ENCODE measurements around the gene PKN2.

The PKN2 gene

GRCh38 chr1:88659552-88659951 is 24.5 kb upstream of the PKN2 start:
- no peaks in the 10 kb centered on the region for H3F3A ChIP-seq (ENCODE audit: insufficient read depth, low read length)

DNA sequence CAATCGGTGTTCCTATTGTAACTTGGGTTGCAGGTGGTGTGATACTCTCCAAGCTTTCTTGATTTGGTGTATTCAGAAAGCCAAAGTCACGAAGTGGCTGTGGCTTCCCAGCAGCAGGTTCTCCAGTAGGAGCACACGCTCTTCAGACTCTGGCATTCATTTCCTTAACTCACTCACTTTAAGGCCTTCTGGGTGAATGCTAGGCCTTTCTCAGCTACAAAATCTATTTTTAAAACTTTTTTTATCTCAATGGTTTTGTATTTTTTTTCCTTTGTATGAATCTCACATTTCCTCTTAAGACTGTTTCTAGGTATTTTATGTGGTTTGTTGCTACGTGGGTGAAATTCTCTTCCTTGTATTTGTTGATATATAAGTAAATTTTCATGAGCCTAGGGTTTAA is 22.9 kb upstream of the PKN2 start:
- no peaks in the 10 kb centered on the region for H3K9me3 ChIP-seq (replicated peaks; ENCODE audit: insufficient read depth, low read length)
- no peak overlapping the region for H2AFZ ChIP-seq (ENCODE audit: low read length)
- H3K9me2 ChIP-seq (replicated peaks; ENCODE audit: insufficient read depth, low read length) = no peaks in the 10 kb centered on the region
- H3K27me3 ChIP-seq (replicated peaks; ENCODE audit: insufficient read depth, low read length) = no peaks in the 10 kb centered on the region
- no peaks in the 10 kb centered on the region for H3F3A ChIP-seq (ENCODE audit: insufficient read depth, low read length)
- H4K20me1 ChIP-seq (ENCODE audit: insufficient read depth, low read length) = no peaks in the 10 kb centered on the region
- no peak overlapping the region for H3K4me2 ChIP-seq (ENCODE audit: low read depth, low read length)
- H3K4me3 ChIP-seq (ENCODE audit: low read length) = no peak overlapping the region
- H3K27ac ChIP-seq (ENCODE audit: low read length) = no peak overlapping the region
- H3K4me1 ChIP-seq (ENCODE audit: low read length) = peaks cover 5% of the 10 kb centered on the region; the same call in 1 of the 2 replicates
- no peak for DNase-seq
- no peaks in the 10 kb centered on the region for H3K36me3 ChIP-seq (replicated peaks; ENCODE audit: insufficient read depth, low read length)
- no peak for TF ChIP-seq EZH2 (optimal IDR thresholded peaks at IDR 0.05; ENCODE audit: low read depth, low read length)
- no peak for TF ChIP-seq CTCF (IDR thresholded peaks at IDR 0.05; ENCODE audit: low read length)
- no peak for TF ChIP-seq EZH2phosphoT487 (IDR thresholded peaks at IDR 0.05; ENCODE audit: low read length)
- no peaks in the 10 kb centered on the region for H3K79me2 ChIP-seq (ENCODE audit: low read length)
- H3K9ac ChIP-seq (ENCODE audit: low read length) = no peak overlapping the region

More at GRCh38 chr1:88659552-88659951, 24.5 kb upstream of the PKN2 start:
- Histone ChIP-seq H3K4me3 (ENCODE audit: low read length) (no peak overlapping the region), H3K36me3 (replicated peaks; ENCODE audit: insufficient read depth, low read length) (no peaks in the 10 kb centered on the region), H2AFZ (ENCODE audit: low read length) (no peak overlapping the region), H3K9ac (ENCODE audit: low read length) (no peak overlapping the region), H4K20me1 (ENCODE audit: insufficient read depth, low read length) (no peaks in the 10 kb centered on the region), H3K9me3 (replicated peaks; ENCODE audit: insufficient read depth, low read length) (no peaks in the 10 kb centered on the region), H3K27ac (ENCODE audit: low read length) (no peak overlapping the region), H3K79me2 (ENCODE audit: low read length) (no peaks in the 10 kb centered on the region), H3K9me2 (replicated peaks; ENCODE audit: insufficient read depth, low read length) (no peaks in the 10 kb centered on the region), H3K4me2 (ENCODE audit: low read depth, low read length) (no peak overlapping the region), H3K4me1 (ENCODE audit: low read length) (peaks cover 5% of the 10 kb centered on the region; the same call in 1 of the 2 replicates), H3K27me3 (replicated peaks; ENCODE audit: insufficient read depth, low read length) (no peaks in the 10 kb centered on the region)
- no peak for DNase-seq
- TF ChIP-seq EZH2 (optimal IDR thresholded peaks at IDR 0.05; ENCODE audit: low read depth, low read length) (no peak), EZH2phosphoT487 (IDR thresholded peaks at IDR 0.05; ENCODE audit: low read length) (no peak), CTCF (IDR thresholded peaks at IDR 0.05; ENCODE audit: low read length) (no peak)

- no peak overlapping the region for H3K4me2 ChIP-seq (ENCODE audit: low read depth, low read length)
- no peaks in the 10 kb centered on the region for H3K9me3 ChIP-seq (replicated peaks; ENCODE audit: insufficient read depth, low read length)
- DNase-seq = no peak
- no peak for TF ChIP-seq CTCF (IDR thresholded peaks at IDR 0.05; ENCODE audit: low read length)
- TF ChIP-seq EZH2 (optimal IDR thresholded peaks at IDR 0.05; ENCODE audit: low read depth, low read length) = no peak
- no peak for TF ChIP-seq EZH2phosphoT487 (IDR thresholded peaks at IDR 0.05; ENCODE audit: low read length)
- no peak overlapping the region for H3K4me3 ChIP-seq (ENCODE audit: low read length)
- no peaks in the 10 kb centered on the region for H4K20me1 ChIP-seq (ENCODE audit: insufficient read depth, low read length)
- H3K4me1 ChIP-seq (ENCODE audit: low read length) = peaks cover 5% of the 10 kb centered on the region; the same call in 1 of the 2 replicates
- H3K9ac ChIP-seq (ENCODE audit: low read length) = no peak overlapping the region
- H3K36me3 ChIP-seq (replicated peaks; ENCODE audit: insufficient read depth, low read length) = no peaks in the 10 kb centered on the region
- H2AFZ ChIP-seq (ENCODE audit: low read length) = no peak overlapping the region
- H3F3A ChIP-seq (ENCODE audit: insufficient read depth, low read length) = no peaks in the 10 kb centered on the region
- no peaks in the 10 kb centered on the region for H3K9me2 ChIP-seq (replicated peaks; ENCODE audit: insufficient read depth, low read length)
- H3K27ac ChIP-seq (ENCODE audit: low read length) = no peak overlapping the region
- no peaks in the 10 kb centered on the region for H3K27me3 ChIP-seq (replicated peaks; ENCODE audit: insufficient read depth, low read length)
- H3K79me2 ChIP-seq (ENCODE audit: low read length) = no peaks in the 10 kb centered on the region
Measured at GRCh38 chr1:88661951-88662699, 21.9 kb upstream of the PKN2 start.
